ENCODE results near the gene PEPD.

GRCh38 chr19:33459222-33460090 is 62.1 kb downstream of the PEPD start:
- TF ChIP-seq, protein P1, sequence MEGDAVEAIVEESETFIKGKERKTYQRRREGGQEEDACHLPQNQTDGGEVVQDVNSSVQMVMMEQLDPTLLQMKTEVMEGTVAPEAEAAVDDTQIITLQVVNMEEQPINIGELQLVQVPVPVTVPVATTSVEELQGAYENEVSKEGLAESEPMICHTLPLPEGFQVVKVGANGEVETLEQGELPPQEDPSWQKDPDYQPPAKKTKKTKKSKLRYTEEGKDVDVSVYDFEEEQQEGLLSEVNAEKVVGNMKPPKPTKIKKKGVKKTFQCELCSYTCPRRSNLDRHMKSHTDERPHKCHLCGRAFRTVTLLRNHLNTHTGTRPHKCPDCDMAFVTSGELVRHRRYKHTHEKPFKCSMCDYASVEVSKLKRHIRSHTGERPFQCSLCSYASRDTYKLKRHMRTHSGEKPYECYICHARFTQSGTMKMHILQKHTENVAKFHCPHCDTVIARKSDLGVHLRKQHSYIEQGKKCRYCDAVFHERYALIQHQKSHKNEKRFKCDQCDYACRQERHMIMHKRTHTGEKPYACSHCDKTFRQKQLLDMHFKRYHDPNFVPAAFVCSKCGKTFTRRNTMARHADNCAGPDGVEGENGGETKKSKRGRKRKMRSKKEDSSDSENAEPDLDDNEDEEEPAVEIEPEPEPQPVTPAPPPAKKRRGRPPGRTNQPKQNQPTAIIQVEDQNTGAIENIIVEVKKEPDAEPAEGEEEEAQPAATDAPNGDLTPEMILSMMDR (conservative IDR thresholded peaks at IDR 0.05; ENCODE audit: low read length) = no peak
- TF ChIP-seq EZH2phosphoT487 (IDR thresholded peaks at IDR 0.05; ENCODE audit: borderline replicate concordance) = no peak
